Mesenchymal stem cell (in vitro differentiated cells and primary cell): ENCODE data around the gene RANBP17.

Source experiments
- DNase-seq: peaks from one replicate; pipeline ENCODE4 v3.0.0-alpha.2; 2013
- H2AFZ ChIP-seq: one replicate; pipeline ENCODE4 v1.6.1; 2013; ENCODE audit warnings: low read depth, mild to moderate bottlenecking, control low read depth, inconsistent platforms, low read length, moderate library complexity
- H2AK5ac ChIP-seq: 2 replicates; pipeline ENCODE4 v1.6.1; 2013; ENCODE audit warnings: low read length, moderate library complexity, mild to moderate bottlenecking, inconsistent platforms; ENCODE audit not compliant: severe bottlenecking
- H2BK120ac ChIP-seq: one replicate; pipeline ENCODE4 v1.6.1; 2013; ENCODE audit warnings: low read depth, mild to moderate bottlenecking, inconsistent platforms, low read length, moderate library complexity
- H2BK12ac ChIP-seq, 2 experiments: one replicate each; pipeline ENCODE4 v1.6.1; 2013; ENCODE audit warnings: inconsistent platforms in 2 of 2, low read length in 2 of 2, mild to moderate bottlenecking in 2 of 2, moderate library complexity in 2 of 2, control low read depth in 1 of 2
- H2BK15ac ChIP-seq: one replicate; pipeline ENCODE4 v1.6.1; 2013; ENCODE audit warnings: mild to moderate bottlenecking, low read depth, inconsistent platforms; ENCODE audit not compliant: poor library complexity, severe bottlenecking
- H2BK5ac ChIP-seq: 2 replicates; pipeline ENCODE4 v1.6.1; 2013; ENCODE audit warnings: low read depth, mild to moderate bottlenecking, low read length, control low read depth, inconsistent platforms; ENCODE audit not compliant: poor library complexity, severe bottlenecking
- H3K14ac ChIP-seq, 2 experiments: one replicate each; pipeline ENCODE4 v1.6.1; 2013; ENCODE audit warnings: inconsistent platforms in 2 of 2, low read length in 2 of 2, control low read depth in 1 of 2, mild to moderate bottlenecking in 1 of 2, moderate library complexity in 1 of 2
- H3K18ac ChIP-seq, 2 experiments: one replicate each; pipeline ENCODE4 v1.6.1; 2013; ENCODE audit warnings: inconsistent platforms in 2 of 2, low read length in 2 of 2, control low read depth in 1 of 2, low read depth in 1 of 2, mild to moderate bottlenecking in 1 of 2
- H3K23ac ChIP-seq, 2 experiments: one replicate each; pipeline ENCODE4 v1.6.1; 2013; ENCODE audit warnings: inconsistent platforms in 2 of 2, low read length in 2 of 2, mild to moderate bottlenecking in 2 of 2, moderate library complexity in 2 of 2, control low read depth in 1 of 2
- H3K27ac ChIP-seq: 2 replicates; pipeline ENCODE4 v1.5.1; 2013; ENCODE audit warnings: mild to moderate bottlenecking, moderate library complexity, low read length, control low read depth, inconsistent platforms; ENCODE audit not compliant: poor library complexity, severe bottlenecking
- H3K27me3 ChIP-seq, 2 experiments: 2 replicates each; pipeline versions ENCODE4 v1.6.1 to v1.7.0; 2013; ENCODE audit warnings: low read length in 2 of 2, mild to moderate bottlenecking in 2 of 2, moderate library complexity in 2 of 2, control low read depth in 1 of 2, inconsistent platforms in 1 of 2; ENCODE audit not compliant: control insufficient read depth in 1 of 2, insufficient read depth in 1 of 2
- H3K36me3 ChIP-seq, 2 experiments: 2 replicates each; pipeline versions ENCODE4 v1.6.1 to v1.7.0; 2013; ENCODE audit warnings: low read length in 2 of 2, control low read depth in 1 of 2, inconsistent platforms in 1 of 2, low read depth in 1 of 2, mild to moderate bottlenecking in 1 of 2; ENCODE audit not compliant: insufficient read depth in 2 of 2, control insufficient read depth in 1 of 2
- H3K4ac ChIP-seq, 2 experiments: one replicate each; pipeline ENCODE4 v1.6.1; 2013; ENCODE audit warnings: inconsistent platforms in 2 of 2, low read length in 2 of 2, mild to moderate bottlenecking in 2 of 2, moderate library complexity in 2 of 2, control low read depth in 1 of 2, low read depth in 1 of 2
- H3K4me1 ChIP-seq: 2 replicates; pipeline ENCODE4 v1.6.1; 2013; ENCODE audit warnings: low read depth, low read length, control low read depth; ENCODE audit not compliant: control insufficient read depth, insufficient read depth
- H3K4me2 ChIP-seq: 2 replicates; pipeline ENCODE4 v1.6.1; 2013; ENCODE audit warnings: low read length, mild to moderate bottlenecking, inconsistent platforms; ENCODE audit not compliant: poor library complexity, severe bottlenecking
- H3K4me3 ChIP-seq, 2 experiments: 2 replicates each; pipeline versions ENCODE4 v1.5.1 to v1.7.0; 2013; ENCODE audit warnings: low read length in 2 of 2, mild to moderate bottlenecking in 2 of 2, control low read depth in 1 of 2, low read depth in 1 of 2; ENCODE audit not compliant: insufficient read depth in 1 of 2
- H3K79me1 ChIP-seq: replicated peaks from 2 replicates; pipeline ENCODE4 v1.6.1; 2013; ENCODE audit warnings: mild to moderate bottlenecking, control low read depth, low read length, inconsistent platforms; ENCODE audit not compliant: poor library complexity, severe bottlenecking
- H3K9ac ChIP-seq: 2 replicates; pipeline ENCODE4 v1.7.0; 2013; ENCODE audit warnings: mild to moderate bottlenecking, low read length, moderate library complexity
- H3K9me3 ChIP-seq: 2 replicates; pipeline ENCODE4 v1.7.0; 2013; ENCODE audit warnings: mild to moderate bottlenecking, low read length; ENCODE audit not compliant: control insufficient read depth
- H4K8ac ChIP-seq: one replicate; pipeline ENCODE4 v1.6.1; 2013; ENCODE audit warnings: inconsistent platforms, mild to moderate bottlenecking, low read length, moderate library complexity
- H4K91ac ChIP-seq: one replicate; pipeline ENCODE4 v1.6.1; 2013; ENCODE audit warnings: mild to moderate bottlenecking, low read length, inconsistent platforms
- WGBS: methylation state at CpG from one replicate; pipeline ENCODE4 v1.1.7; 2013; ENCODE audit warnings: mixed read lengths; 5-methylcytosine and 5-hydroxymethylcytosine counted together

The RANBP17 gene

GRCh38 chr5:170854566-170854965 lies 7.3 kb upstream of the RANBP17 start:
- Histone ChIP-seq H2BK12ac (no peak overlapping the region), H3K27ac (no peak overlapping the region), H4K91ac (no peak overlapping the region), H4K8ac (no peak overlapping the region), H3K9ac (no peak overlapping the region), H3K9me3 (peaks cover 13% of the 10 kb centered on the region), H3K27me3 (no peaks in the 10 kb centered on the region), H2BK5ac (no peak overlapping the region), H3K23ac (no peak overlapping the region), H3K36me3 (no peaks in the 10 kb centered on the region), H2AK5ac (no peak overlapping the region), H3K14ac (no peak overlapping the region), H3K4me1 (peaks cover 2% of the 10 kb centered on the region), H3K18ac (no peak overlapping the region), H2AFZ (no peak overlapping the region), H3K79me1 (no peaks in the 10 kb centered on the region), H3K4ac (no peak overlapping the region), H3K4me3 (no peak overlapping the region), H2BK120ac (no peak overlapping the region), H2BK15ac (no peak overlapping the region), H3K4me2 (no peak overlapping the region)
- 77% methylated on average over 6 of the region's 6 CpGs for WGBS
- peak; percentile 26 for DNase-seq

DNA sequence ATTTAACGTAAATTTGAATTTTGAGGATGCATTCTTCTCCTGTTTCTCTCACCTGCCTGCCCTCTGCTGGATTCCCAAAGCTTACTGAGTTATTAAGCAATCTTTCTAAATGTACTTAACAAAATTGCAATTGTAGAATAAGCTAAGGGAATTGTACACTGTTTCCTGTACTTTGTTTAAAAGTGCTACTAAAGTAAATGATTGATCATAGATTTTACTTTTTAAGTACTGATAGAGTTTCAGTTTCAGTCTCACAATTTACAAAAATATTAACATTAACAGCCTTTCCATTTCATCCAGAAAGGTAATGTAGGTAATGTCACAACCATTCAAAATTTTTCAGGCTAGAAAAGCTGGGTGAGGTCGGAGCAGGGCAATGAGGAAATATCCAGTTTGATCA lies 4.8 kb upstream of the RANBP17 start:
- H3K14ac ChIP-seq, result no peak overlapping the region
- H3K4me3 ChIP-seq, result no peak overlapping the region
- H4K91ac ChIP-seq, result no peak overlapping the region
- WGBS, result no CpG with 5 or more reads among the region's 2 CpGs
- no peak overlapping the region for H2BK5ac ChIP-seq
- no peak overlapping the region for H3K18ac ChIP-seq
- H2BK120ac ChIP-seq, result no peak overlapping the region
- no peak overlapping the region for H2BK12ac ChIP-seq
- peaks cover 2% of the 10 kb centered on the region for H3K4me1 ChIP-seq
- DNase-seq, result no peak
- no peaks in the 10 kb centered on the region for H3K27me3 ChIP-seq
- H3K9me3 ChIP-seq, result peaks cover 33% of the 10 kb centered on the region
- H2AK5ac ChIP-seq, result no peak overlapping the region
- H2BK15ac ChIP-seq, result no peak overlapping the region
- H3K9ac ChIP-seq, result no peak overlapping the region
- H3K4ac ChIP-seq, result no peak overlapping the region
- H3K23ac ChIP-seq, result no peak overlapping the region
- H3K4me2 ChIP-seq, result no peak overlapping the region
- H3K79me1 ChIP-seq, result no peaks in the 10 kb centered on the region
- no peak overlapping the region for H2AFZ ChIP-seq
- no peak overlapping the region for H3K27ac ChIP-seq
- H4K8ac ChIP-seq, result no peak overlapping the region
- no peaks in the 10 kb centered on the region for H3K36me3 ChIP-seq

- H2BK5ac ChIP-seq, result no peak overlapping the region
- no peak for DNase-seq
- no peak overlapping the region for H2BK12ac ChIP-seq
- H3K4ac ChIP-seq, result no peak overlapping the region
- H3K14ac ChIP-seq, result no peak overlapping the region
- no peak overlapping the region for H3K9ac ChIP-seq
- no peak overlapping the region for H4K91ac ChIP-seq
- no peaks in the 10 kb centered on the region for H3K36me3 ChIP-seq
- no peak overlapping the region for H3K18ac ChIP-seq
- no peak overlapping the region for H3K27ac ChIP-seq
- no peak overlapping the region for H4K8ac ChIP-seq
- H2AK5ac ChIP-seq, result no peak overlapping the region
- peaks cover 0 to 5% of the 10 kb centered on the region in 2 experiments for H3K27me3 ChIP-seq
- no peak overlapping the region for H3K4me2 ChIP-seq
- H3K4me3 ChIP-seq, result no peak overlapping the region
- H2BK15ac ChIP-seq, result no peak overlapping the region
- H3K79me1 ChIP-seq, result peaks cover 5% of the 10 kb centered on the region
- H3K4me1 ChIP-seq, result peaks cover 2% of the 10 kb centered on the region
- no peak overlapping the region for H3K23ac ChIP-seq
- peaks cover 33% of the 10 kb centered on the region for H3K9me3 ChIP-seq
- H2BK120ac ChIP-seq, result no peak overlapping the region
- H2AFZ ChIP-seq, result no peak overlapping the region
Observed at GRCh38 chr5:170860415-170860814, 1.4 kb upstream of the RANBP17 start.

DNA sequence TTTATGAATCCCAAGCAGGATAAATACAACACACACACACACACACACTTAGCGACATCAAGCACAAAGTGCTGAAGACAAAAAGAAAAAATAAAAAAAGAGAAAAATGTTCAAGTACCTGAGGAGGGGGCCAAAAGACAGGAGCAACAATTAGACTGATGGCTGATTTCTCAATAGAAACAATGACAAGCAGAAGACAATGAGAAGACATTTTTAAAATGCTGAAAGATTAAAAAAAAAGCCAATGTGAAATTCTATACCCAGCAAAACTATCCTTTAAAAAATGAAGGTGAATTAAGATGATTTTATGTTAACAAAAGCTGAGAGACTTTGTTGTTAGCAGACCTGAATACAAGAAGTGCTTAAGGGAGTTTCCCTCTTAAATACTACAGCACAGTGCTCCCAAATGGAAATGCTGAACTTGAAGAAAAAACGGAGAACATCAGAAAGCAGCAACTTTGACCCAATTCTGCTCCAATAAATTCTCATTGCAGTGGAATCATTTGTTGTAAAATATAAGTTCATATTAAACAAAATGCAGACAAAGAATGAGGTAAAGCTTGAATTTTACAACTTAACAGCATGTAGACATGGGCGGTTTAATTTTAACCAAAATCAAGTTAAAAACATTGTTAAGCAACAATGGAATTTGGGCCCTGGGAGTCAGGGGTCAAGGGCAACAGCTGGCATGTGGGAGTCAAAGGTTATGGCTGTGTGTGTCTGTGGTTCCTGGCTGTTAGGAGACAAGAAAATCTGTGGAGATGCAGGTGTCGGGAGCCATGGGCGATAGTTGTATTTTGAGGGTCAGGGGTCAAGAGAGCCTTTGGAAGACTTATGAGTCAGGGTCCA lies 776 bp upstream of the RANBP17 start:
- Histone ChIP-seq H3K36me3 (no peaks in the 10 kb centered on the region), H2BK5ac (no peak overlapping the region)
- whole genome bisulfite sequencing, result 61% methylated on average over 3 of the region's 5 CpGs

More for the DNA sequence above, 776 bp upstream of the RANBP17 start:
- no peak overlapping the region for H2BK12ac ChIP-seq
- no peak overlapping the region for H2BK15ac ChIP-seq
- peaks cover 0 to 5% of the 10 kb centered on the region in 2 experiments for H3K27me3 ChIP-seq
- H3K4ac ChIP-seq, result no peak overlapping the region
- no peak overlapping the region for H4K8ac ChIP-seq
- peaks cover 33% of the 10 kb centered on the region for H3K9me3 ChIP-seq
- peaks cover 2% of the 10 kb centered on the region for H3K4me1 ChIP-seq
- H3K14ac ChIP-seq, result no peak overlapping the region
- DNase-seq, result peak; percentile 13
- no peak overlapping the region for H3K23ac ChIP-seq
- H3K18ac ChIP-seq, result no peak overlapping the region
- no peak overlapping the region for H2AK5ac ChIP-seq
- peak overlapping the region; percentile 37 for H3K4me2 ChIP-seq
- H2AFZ ChIP-seq, result no peak overlapping the region
- H3K27ac ChIP-seq, result peak overlapping the region; percentile 30
- H3K4me3 ChIP-seq, result peak overlapping the region; percentile 41 to 43
- H2BK120ac ChIP-seq, result no peak overlapping the region
- H3K79me1 ChIP-seq, result peaks cover 10% of the 10 kb centered on the region
- no peak overlapping the region for H4K91ac ChIP-seq
- no peak overlapping the region for H3K9ac ChIP-seq
